GM21717 (cell line): ENCODE data around the gene CDK5RAP2.
"Not testable (repeated sequence)": the region's sequence is repeated elsewhere in the genome, so short reads cannot be mapped to it uniquely, and the experiment has no call there.

ENCODE experiments used
- ATAC-seq: cut with Tn5 transposase; IDR thresholded peaks from one replicate; pipeline ENCODE4 v1.9.1; 2021; ENCODE audit warnings: mild to moderate bottlenecking, moderate library complexity; ENCODE audit not compliant: unreplicated experiment

The CDK5RAP2 gene

DNA sequence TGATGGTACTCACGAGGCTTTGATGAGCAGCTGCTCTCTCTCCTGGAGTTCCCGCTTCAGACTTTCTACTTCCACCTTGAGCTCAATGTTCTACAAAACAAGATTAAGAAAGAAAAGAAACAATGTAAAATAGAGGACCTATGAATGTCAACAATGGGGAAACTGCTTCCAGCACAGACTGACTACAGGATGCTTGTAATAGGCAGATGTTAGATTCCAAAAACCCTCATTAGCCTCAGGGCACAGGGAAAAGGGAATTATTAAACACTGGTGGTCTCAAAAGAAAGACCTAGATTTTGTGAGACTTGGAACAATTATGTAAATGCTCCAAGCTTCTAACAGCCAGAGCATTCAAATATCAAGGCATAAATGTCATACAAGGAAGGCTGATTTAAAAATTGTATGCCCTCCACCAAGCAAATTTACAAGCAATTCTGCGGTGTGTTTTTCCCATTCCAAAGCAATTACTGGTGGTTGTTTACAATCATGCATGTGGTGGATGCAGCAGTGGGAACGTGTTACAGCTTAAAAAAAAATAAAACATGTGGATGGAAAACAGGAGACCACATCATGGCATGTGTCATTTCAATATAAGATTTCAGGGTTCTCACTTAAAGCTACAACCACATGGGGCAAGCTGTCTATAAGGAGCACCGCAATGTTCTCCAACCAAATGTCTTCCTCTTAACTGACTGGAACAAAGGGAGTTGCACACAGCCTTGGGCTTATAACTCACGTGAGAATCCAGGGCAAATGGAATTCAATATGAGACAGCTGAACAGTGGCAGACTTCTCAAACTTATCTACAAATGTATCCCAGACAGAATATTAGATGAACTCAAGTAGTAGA lies 34.0 kb downstream of the CDK5RAP2 start:
- no peak for ATAC-seq

DNA sequence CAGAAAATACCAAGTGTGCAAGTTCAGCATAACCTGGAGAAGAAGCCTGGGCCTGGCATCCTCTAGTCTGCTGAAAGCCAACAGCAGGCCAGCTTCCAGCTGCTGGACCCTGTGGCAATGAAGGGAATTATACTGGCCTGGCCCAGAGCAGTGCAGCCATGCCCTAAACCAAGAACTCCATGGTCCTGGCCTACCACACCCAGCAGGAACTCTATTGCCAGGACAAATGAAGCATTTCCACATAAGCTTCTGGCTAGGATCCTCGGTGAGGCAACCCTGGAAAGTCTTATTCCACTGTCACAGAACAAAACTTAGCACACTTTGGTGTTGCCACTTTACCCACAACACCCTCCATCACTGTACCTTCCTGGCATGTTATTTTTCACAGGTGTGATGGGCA lies 35.5 kb downstream of the CDK5RAP2 start:
- no peak for ATAC-seq

DNA sequence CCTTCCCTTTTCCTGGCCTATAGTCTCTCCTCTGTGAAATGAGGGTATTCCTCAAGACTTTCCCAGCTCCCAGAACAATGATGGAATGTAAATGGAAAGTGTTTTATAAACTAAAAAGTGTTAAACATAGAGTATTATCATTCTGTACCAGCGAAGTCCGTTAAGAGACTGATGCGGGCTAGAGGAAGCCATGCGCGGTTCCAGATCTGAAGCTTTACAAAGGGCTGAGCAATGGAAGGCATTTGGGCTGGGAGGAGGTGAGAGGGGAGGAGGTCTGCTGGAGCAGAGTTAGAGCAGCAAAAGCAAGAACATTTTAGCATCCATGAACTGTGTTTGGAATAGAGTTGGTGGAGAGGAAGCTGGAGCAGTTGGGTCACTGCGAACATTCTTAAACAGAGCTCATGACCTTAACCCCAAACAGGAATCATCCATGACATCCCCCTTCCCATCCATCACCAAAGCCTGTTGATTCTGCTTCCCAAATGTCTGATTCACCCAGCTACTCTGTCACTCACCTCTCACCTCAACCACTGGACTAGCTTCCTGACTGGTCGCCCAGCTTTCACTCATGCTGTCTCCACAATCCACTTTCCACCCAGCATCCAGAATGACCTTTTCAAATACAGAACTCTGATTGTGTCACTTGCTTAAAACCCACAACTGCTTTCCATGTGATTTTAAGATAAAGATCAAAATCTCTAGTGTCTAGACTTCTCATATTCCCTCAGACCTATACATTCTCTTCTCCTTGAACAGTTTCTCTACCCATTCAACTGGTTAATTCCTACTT lies 37.1 kb downstream of the CDK5RAP2 start:
- ATAC-seq = no peak

DNA sequence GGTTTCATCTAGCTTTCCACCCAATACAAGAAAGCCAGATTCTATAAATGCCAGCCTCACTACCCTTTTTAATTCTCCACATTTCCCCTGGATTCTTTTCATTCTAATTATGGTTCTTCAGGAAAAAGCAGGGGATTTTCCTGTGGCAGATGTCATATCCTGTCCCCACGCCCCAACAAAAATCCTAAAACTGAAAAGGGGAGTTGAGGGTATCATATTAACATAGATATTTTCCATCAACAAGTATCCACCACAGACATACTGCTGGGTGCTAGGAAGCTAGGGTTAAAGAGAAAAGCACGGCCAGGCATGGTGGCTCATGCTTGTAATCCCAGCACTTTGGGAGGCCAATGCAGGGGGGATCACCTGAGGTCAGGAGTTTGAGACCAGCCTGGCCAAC lies 38.0 kb downstream of the CDK5RAP2 start:
- ATAC-seq = no peak

DNA sequence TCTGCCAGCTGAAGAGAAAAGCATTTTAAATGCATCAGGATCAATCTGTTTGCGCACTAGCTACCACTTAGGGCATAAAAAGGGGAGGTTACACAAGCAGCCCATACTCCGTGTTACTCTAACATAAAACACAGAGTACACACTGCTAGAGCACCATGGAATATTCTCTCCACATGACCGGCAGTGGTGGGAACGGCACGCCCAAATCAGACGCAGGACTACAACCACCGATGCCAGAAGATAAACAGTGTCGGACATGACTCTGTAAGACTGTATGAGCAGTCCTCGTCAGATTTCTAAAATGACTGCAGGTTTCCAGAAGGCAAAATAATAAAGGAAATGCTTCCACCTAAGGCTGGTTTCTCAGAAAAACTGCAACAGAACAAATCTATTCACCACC lies 40.0 kb downstream of the CDK5RAP2 start:
- no peak for ATAC-seq

DNA sequence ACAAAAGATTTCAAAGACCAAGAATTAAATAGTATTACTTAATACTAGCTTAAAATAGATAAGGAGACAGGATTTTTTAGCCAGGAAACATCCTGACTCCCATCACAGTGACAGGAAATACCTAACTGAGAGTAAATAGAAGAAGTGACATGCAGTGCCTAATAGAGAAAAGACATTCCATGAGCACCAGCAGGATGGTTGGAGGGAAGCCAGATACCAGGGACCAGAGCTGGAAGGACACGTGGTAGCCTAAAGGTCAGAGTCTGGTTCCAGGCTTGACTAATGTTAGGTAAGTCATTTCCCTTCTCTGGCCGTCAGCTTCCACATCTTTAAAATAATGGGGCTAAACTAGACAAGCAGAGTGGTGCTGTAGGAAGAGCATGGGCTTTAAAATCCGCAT lies 41.6 kb downstream of the CDK5RAP2 start:
- ATAC-seq = no peak

DNA sequence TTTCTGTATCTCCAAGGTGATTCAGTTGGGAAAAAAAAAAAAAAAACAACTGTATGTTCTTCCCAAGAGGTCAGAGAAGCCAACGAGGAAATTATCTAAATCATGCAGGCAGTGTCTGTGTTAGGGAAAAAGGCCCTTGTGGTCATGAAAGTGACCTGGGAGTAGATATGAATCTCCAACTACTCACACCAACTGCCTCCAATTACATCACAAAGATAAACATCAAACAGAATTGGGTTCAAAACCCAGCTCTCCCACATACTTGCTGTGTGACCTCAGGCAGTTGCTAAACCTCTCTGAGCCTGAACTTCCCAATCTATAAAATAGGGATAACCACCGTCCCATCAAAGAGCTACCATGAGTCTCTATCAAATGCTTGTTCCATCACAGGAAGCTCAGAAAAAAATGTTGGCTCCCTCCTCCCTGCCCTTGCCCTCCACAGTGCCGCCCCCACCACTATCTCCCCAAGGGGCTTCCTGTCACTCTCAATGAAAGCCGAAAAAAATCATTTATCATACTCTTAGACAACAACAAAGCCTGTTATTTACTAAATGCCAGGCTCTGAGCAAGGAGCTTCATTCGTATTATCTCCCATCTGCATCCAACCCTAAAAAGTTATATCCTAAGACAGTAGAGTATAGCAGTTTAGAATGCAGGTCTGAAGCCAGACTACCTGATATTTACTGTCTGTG lies 42.9 kb downstream of the CDK5RAP2 start:
- no peak for ATAC-seq

DNA sequence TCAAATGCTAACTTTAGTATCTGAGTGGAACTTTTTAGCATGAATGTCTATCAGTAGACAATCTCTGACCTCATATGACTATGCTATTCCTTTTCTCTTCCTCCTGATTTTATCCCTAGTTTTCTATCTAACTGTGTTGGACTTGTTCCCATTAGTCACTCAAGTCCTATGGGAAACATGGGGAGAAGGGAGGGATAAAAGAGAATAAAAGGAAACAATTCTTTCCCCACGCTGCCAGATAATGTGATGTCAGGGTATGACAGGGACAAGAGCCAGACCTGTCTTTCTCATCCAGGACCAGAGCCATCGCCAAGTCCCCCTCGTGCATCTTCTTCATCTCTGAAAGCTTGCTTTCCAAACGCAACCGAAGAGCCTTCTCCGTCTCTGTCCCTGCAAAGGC lies 43.9 kb downstream of the CDK5RAP2 start:
- no peak for ATAC-seq

DNA sequence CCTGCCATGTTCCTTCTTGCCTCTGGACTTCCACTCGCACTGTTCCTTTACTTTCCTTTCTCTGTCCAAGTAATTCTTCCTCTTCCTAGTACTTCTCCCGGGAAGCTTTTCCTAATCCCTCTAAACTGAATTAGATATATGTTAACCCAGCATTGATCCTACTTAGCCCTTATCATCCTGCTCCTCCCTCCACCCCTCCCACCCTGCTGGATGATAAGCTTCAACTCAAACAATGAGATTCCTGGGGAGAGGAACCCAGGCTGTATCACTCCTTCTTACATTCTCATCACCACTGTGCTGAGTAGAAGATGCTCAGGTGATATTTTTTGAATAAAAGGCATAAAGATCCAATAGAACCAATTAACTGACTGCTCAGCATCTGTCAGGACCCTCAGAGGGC lies 45.7 kb downstream of the CDK5RAP2 start:
- ATAC-seq = no peak

DNA sequence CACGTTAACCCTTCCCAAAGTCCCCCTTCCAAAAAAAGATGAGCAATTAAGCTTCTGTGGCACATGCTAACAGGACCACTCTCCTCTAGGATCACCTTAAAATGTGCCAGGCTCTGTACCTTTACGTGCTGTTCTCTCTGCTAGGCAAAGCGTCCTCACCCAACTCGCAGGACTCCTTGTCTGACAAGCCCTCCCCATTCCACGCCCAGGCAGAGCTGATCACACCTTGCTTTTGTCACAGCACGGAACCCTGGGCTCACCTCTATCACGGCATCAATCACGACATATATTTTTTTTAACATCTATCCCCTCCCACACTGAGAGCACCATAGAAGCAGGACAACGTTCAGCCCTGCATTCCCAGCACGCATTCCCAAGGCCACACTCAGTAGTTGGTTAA lies 47.1 kb downstream of the CDK5RAP2 start:
- no peak for ATAC-seq

DNA sequence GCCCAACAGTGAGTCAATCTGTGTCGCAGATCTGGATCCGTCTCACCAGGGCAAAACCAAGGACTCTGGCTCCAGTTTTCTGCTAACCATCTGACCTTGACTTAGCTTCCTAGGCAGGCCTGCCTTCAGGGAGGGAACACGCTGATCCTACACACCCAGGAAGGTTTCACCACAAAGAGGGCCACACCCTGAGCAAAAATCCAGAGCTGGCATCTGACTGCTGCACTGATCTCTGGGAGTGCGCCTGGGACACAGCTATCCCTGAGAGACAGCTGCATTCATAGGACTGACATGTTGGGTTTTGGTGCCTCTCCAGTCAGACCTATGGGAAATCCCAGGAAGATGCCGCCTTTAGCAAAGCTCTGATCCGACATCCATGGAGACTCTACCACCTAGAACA lies 47.5 kb downstream of the CDK5RAP2 start:
- ATAC-seq = no peak

DNA sequence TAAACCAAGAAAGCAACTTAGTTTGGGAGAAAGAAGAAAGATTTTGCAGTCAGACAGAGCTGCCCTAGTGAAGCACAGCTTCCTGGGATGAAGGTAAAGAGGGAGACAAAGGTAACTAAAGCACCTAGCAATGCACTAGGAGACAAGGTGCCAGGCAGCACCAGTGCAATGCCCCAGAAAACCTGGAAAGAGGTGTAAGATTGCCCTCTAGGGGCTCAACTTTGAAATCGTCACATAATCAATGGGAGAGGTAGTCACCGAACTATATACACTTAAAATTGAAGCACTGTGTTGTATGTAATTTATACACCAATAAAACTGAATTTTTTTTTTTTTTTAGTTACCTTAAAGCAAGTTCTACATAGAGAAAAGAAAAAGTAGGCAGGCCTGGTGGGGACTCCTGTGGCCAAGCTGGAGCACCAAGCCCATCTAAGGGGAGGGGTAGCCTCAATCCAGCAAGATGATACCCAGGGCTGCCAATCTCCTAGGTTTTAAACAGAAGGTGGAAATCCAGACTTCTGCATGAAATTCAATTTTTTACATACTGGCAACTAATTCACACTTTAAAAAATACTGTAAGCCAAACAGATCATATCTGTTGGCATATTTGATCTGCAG lies 48.2 kb downstream of the CDK5RAP2 start:
- no peak for ATAC-seq

DNA sequence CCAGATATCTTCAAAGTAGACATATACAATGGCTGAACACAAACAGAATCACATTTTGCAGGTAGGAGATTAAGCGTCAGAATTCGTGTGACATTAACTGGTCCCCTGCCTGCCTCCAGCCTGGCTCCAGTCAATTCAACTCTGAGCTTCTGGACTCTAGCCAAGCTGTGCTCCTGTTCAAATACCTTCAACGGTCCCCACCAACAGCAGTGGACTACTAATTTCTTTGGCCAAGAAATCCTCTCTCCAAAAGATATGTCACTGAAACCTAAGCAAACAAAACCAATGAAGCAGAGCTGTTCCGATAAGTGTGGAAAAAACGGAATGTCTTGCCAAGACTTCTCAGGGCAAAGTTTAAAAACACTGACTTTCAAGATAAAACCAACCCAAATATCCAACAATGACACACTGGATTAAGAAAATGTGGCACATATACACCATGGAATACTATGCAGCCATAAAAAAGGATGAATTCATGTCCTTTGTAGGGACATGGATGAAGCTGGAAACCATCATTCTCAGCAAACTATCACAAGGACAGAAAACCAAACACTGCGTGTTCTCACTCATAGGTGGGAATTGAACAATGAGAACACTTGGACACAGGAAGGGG lies 49.6 kb downstream of the CDK5RAP2 start:
- not testable (repeated sequence) for ATAC-seq

DNA sequence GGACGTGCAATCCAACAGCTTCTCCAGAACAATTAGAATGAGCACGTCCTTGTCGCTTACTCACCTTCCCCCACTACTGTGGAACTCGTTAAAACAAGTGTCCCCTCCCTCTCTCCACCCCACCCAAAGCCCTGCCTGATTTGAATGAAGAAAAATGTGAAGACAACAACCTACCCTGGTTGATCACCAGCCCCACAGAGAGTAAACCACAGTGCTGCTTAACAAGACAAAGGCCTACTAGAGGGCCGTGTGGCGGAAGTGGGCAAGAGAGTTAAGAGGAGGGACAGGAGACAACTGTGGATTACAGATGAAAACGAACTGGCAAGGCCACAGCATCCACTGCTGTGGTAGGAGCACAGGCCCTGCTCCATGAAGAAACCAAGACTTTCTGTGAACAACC lies 51.1 kb downstream of the CDK5RAP2 start:
- ATAC-seq = no peak

DNA sequence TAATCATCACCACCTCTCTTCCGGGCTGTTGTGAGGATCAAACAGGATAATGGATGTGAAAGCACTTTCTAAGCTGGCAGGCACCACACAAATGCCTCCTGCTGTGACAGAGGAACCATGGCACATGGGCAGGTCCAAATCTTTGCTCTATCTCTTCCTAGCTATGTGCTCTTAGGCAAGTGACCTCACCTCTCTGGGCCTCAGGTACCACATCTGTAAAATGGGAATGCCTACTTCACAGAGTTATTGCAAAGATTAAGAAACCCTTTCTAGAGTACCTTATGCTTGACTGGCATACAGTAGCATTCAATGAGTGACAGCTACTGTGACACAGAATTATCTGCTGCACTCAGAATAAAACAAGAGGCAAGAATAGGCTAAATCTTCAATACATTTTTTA lies 51.6 kb downstream of the CDK5RAP2 start:
- no peak for ATAC-seq

DNA sequence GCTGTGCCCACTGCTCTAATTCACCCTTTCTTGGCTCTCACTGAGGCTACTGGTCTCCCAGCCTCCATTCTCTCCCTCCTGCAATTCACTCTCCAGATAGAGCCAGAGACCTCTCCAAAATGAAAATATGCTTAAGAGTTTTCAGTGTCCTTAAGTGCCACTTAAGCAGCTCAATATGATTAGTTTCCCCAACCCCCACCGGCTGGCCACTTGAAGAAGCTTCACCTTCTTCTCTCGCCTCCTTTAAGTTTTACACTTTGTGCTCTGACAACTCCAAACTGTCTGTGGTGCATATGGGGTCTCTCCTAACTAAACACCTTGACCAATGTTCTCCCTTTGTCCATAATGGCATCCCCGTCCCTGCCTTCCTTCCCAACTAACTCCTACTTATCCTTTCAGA lies 53.4 kb downstream of the CDK5RAP2 start:
- no peak for ATAC-seq

DNA sequence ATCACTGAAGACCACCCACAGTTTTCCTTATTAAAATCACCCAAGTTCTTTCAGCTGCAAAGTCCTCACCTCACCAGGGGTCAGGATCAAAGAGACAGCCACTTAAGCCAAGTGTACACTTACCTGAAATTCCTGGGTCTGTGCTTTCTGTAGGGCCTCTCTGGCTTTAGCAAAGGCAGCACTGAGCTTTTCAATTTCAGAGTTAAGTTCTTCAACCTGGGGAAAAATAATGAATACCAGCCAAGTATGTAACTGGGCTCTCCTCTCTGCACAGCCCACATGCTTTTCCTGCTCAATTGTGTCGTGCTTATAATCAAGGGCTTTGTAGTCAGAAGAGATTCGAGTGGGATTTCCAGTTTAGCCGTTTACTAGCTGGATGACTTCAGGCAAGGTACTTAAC lies 55.1 kb downstream of the CDK5RAP2 start:
- no peak for ATAC-seq

DNA sequence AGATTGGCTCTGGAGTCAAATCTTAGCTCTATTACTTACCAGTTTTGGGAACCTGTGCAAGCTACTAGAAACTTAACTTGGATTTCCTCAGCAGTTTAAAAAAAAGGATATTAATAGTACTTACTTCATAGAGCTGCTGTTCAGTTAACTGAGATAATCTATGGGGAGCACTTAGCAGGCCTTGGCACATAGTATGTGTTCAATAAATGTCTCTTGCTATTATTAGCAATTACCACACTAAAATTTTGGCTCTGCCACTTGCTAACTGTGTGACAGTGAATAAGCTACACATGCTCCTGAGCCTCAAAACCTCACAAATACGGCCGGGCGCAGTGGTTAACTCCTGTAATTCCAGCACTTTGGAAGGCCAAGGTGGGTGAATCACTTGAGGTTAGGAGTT lies 55.9 kb downstream of the CDK5RAP2 start:
- no peak for ATAC-seq

DNA sequence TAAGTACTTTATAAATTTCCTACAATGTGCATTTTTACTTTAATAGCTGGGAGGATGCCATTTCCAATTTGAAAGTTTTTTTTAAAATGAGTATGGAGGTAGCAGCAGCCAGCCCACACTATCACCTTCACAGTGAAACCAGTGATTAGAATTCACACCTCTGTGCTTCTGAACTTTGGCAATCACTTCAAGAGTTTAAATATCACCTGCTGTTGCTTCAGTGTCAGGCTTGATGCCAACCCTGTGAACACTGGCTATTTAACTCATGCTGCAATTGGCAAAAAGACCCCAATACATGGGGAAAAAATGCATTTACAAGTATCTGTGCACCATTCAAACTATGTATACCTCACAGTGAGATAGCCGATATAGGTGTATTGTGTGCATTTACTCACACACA lies 57.4 kb downstream of the CDK5RAP2 start:
- ATAC-seq = no peak

DNA sequence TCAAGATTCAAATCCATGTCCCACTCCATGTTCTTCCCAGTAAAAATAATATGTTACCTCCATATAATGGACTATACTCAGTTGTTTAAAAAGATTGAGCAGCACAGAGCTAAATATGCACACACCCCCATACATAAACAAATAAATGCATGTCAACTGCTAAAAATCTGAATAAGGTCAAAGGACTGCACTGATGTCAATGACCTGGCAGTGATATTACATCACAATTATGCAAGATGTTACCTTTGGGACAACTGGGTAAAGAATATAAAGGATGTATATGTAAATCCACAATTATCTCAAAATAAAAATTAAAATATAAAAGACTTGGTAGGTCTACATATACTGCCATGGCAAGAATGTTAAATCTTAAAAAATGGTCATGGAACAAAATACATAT lies 57.9 kb downstream of the CDK5RAP2 start:
- ATAC-seq = no peak

DNA sequence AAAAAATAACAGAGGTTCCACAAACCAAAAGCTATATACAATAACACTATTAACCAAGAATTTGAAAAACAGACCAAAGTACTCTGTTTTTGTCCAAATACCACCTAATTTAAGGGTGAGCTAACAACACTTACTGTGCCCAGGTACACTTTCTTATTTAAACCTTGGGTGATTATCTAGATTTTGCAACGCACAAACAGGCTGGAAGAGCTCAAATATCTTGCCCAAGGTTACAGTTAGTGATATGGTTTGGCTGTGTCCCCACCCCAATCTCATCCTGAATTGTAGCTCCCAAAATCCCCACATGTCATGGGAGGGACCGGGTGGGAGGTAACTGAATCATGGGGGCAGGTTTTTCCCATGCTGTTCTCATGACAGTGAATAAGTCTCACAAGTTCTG lies 58.9 kb downstream of the CDK5RAP2 start:
- ATAC-seq = no peak
